Esophagus mucosa (tissue), 1 donor: Measurements from ENCODE around the gene CYTIP. TPM values are rescaled to one million over a fixed set of nuclear protein-coding genes. Genes with fewer than 3 reads are reported as not detected.

Experiments
- total RNA-seq: library from RNA; stranded (reverse); gene quantifications from one replicate; pipeline ENCODE4 v1.2.4, GENCODE V29; 2023
- donor health status: DM: yes; HTN: yes; CAD: no.

The CYTIP gene
- total RNA-seq, 1 donor from 2014 or later = 1.3 TPM

Other genes starting within 250 kb of the CYTIP start
- gene GALNT5, start 186.4 kb downstream of the CYTIP start, total RNA-seq = 3.8 TPM
- not detected for gene ERMN, start 118.3 kb downstream of the CYTIP start, total RNA-seq
- 0.64 TPM for gene ACVR1C, start 184.8 kb upstream of the CYTIP start, total RNA-seq